Activated T-cell treated with anti-CD3 and anti-CD28 coated beads, Interleukin-2, amount 50 U/mL, for 1 hour (primary cell): ENCODE results near the gene IFI27L2.

Experiments used
- DNase-seq: peaks from one replicate; pipeline ENCODE4 v3.0.0-alpha.2; 2020

IFI27L2 gene

GRCh38 chr14:94121485-94121884 is 7.9 kb downstream of the IFI27L2 start:
- no peak for DNase-seq

GRCh38 chr14:94120667-94121340 is 8.6 kb downstream of the IFI27L2 start:
- DNase-seq, result no peak

- no peak for DNase-seq
Observed at GRCh38 chr14:94119071-94119470, 10.3 kb downstream of the IFI27L2 start.

GRCh38 chr14:94117856-94118255 is 11.5 kb downstream of the IFI27L2 start:
- DNase-seq, result no peak

GRCh38 chr14:94116701-94117100 is 12.7 kb downstream of the IFI27L2 start:
- DNase-seq, result no peak

- DNase-seq, result no peak
Observed at GRCh38 chr14:94115631-94116030, 13.8 kb downstream of the IFI27L2 start.

GRCh38 chr14:94115058-94115591 is 14.3 kb downstream of the IFI27L2 start:
- no peak for DNase-seq

GRCh38 chr14:94114589-94115057 is 14.8 kb downstream of the IFI27L2 start:
- no peak for DNase-seq

GRCh38 chr14:94113908-94114588 is 15.4 kb downstream of the IFI27L2 start:
- DNase-seq, result no peak

GRCh38 chr14:94113490-94113889 is 15.9 kb downstream of the IFI27L2 start:
- DNase-seq, result no peak

- no peak for DNase-seq
Observed at GRCh38 chr14:94113073-94113472, 16.3 kb downstream of the IFI27L2 start.

- no peak for DNase-seq
Observed at GRCh38 chr14:94112513-94113063, 16.8 kb downstream of the IFI27L2 start.

GRCh38 chr14:94111276-94112095 is 17.9 kb downstream of the IFI27L2 start:
- no peak for DNase-seq

GRCh38 chr14:94110552-94111181 is 18.7 kb downstream of the IFI27L2 start, which contains the start of gene IFI27:
Gene IFI27, plus strand, starts transcription at chr14:94110736.
- DNase-seq, result no peak

GRCh38 chr14:94109915-94110250 is 19.5 kb downstream of the IFI27L2 start:
- no peak for DNase-seq

- no peak for DNase-seq
Observed at GRCh38 chr14:94104731-94105130, 24.7 kb downstream of the IFI27L2 start.

GRCh38 chr14:94103554-94104150 is 25.8 kb downstream of the IFI27L2 start:
- DNase-seq, result no peak

- no peak for DNase-seq
Observed at GRCh38 chr14:94102768-94103482, 26.5 kb downstream of the IFI27L2 start.

- DNase-seq, result no peak
Observed at GRCh38 chr14:94101748-94102147, 27.7 kb downstream of the IFI27L2 start.

GRCh38 chr14:94100847-94101246 is 28.6 kb downstream of the IFI27L2 start:
- no peak for DNase-seq

GRCh38 chr14:94099006-94099405 is 30.4 kb downstream of the IFI27L2 start:
- DNase-seq, result no peak
